ENCODE data around the gene CBX7.
"Not testable (repeated sequence)": the region's sequence is repeated elsewhere in the genome, so short reads cannot be mapped to it uniquely, and the experiment has no call there.

The CBX7 gene

DNA sequence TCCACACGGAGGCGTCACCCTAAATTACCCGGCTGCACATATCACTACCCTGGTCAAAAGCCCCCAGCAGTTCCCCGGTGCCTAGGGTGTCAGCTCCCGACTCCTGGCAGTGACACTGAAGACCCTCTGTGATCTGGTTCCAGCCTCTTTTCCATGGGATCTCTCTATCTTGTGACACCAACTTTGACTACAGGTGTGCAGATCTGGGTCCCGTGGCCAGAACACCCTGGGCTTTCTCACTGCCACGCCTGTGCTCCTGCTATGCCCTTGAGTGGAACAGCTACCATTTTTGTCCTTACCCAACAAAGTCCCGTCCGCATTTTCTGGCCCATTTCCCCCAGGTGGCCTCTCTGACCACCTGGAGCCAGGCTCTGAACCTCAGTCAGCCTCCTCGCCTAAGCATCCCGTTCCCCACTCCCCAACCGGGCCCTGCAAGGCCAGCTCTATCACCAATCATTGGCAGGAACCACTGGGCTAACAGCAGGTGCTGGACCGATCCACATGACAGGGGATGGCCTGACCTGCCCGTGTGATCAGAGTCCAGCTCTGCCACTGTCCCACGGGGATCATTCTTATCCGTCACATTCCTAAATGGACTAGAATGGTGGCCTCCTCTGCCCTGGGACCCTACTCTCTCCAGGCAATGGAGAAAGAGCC, 20.7 kb upstream of the CBX7 start:
- H3K4me1 ChIP-seq (ENCODE audit: insufficient read depth, insufficient read length) = peaks cover 28% of the 10 kb centered on the region
- TF ChIP-seq ZNF274 (IDR thresholded peaks at IDR 0.05; ENCODE audit: low read depth, low read length) (no peak), YY1 (IDR thresholded peaks at IDR 0.05; ENCODE audit: insufficient read depth, insufficient read length) (no peak), SUZ12 (IDR thresholded peaks at IDR 0.05; ENCODE audit: extremely low read depth, insufficient read depth, insufficient read length) (no peak)
- H3K4me3 ChIP-seq (ENCODE audit: insufficient read length, low read depth) = no peak overlapping the region
- no peaks in the 10 kb centered on the region for H3K36me3 ChIP-seq (ENCODE audit: insufficient read depth, insufficient read length, low read length)
- no peaks in the 10 kb centered on the region for H3K9me3 ChIP-seq (ENCODE audit: insufficient read depth, low read length)
- H3K27me3 ChIP-seq (ENCODE audit: insufficient read depth, insufficient read length) = no peaks in the 10 kb centered on the region
- DNase-seq (ENCODE audit: low read depth, low spot score) = no peak
- no peak overlapping the region for H3K9ac ChIP-seq (ENCODE audit: insufficient read length, low read depth)

- H3K4me3 ChIP-seq (ENCODE audit: insufficient read length, low read depth); H3K36me3 ChIP-seq (ENCODE audit: insufficient read depth, insufficient read length, low read length); DNase-seq (ENCODE audit: low read depth, low spot score); H3K27me3 ChIP-seq (ENCODE audit: insufficient read depth, insufficient read length); H3K9ac ChIP-seq (ENCODE audit: insufficient read length, low read depth); H3K9me3 ChIP-seq (ENCODE audit: insufficient read depth, low read length): not testable (repeated sequence)
- peaks cover 28% of the 10 kb centered on the region for H3K4me1 ChIP-seq (ENCODE audit: insufficient read depth, insufficient read length)
These were observed 20.0 kb upstream of the CBX7 start for GRCh38 chr22:39172265-39173049.

- Histone ChIP-seq H3K4me1 (ENCODE audit: insufficient read depth, insufficient read length) (peaks cover 28% of the 10 kb centered on the region), H3K27me3 (ENCODE audit: insufficient read depth, insufficient read length) (no peaks in the 10 kb centered on the region), H3K36me3 (ENCODE audit: insufficient read depth, insufficient read length, low read length) (no peaks in the 10 kb centered on the region), H3K9ac (ENCODE audit: insufficient read length, low read depth) (no peak overlapping the region), H3K9me3 (ENCODE audit: insufficient read depth, low read length) (no peaks in the 10 kb centered on the region), H3K4me3 (ENCODE audit: insufficient read length, low read depth) (no peak overlapping the region)
- TF ChIP-seq ZNF274 (IDR thresholded peaks at IDR 0.05; ENCODE audit: low read depth, low read length) (no peak), YY1 (IDR thresholded peaks at IDR 0.05; ENCODE audit: insufficient read depth, insufficient read length) (no peak), SUZ12 (IDR thresholded peaks at IDR 0.05; ENCODE audit: extremely low read depth, insufficient read depth, insufficient read length) (no peak)
- no peak for DNase-seq (ENCODE audit: low read depth, low spot score)
These were observed 19.3 kb upstream of the CBX7 start for GRCh38 chr22:39171623-39172264.

DNA sequence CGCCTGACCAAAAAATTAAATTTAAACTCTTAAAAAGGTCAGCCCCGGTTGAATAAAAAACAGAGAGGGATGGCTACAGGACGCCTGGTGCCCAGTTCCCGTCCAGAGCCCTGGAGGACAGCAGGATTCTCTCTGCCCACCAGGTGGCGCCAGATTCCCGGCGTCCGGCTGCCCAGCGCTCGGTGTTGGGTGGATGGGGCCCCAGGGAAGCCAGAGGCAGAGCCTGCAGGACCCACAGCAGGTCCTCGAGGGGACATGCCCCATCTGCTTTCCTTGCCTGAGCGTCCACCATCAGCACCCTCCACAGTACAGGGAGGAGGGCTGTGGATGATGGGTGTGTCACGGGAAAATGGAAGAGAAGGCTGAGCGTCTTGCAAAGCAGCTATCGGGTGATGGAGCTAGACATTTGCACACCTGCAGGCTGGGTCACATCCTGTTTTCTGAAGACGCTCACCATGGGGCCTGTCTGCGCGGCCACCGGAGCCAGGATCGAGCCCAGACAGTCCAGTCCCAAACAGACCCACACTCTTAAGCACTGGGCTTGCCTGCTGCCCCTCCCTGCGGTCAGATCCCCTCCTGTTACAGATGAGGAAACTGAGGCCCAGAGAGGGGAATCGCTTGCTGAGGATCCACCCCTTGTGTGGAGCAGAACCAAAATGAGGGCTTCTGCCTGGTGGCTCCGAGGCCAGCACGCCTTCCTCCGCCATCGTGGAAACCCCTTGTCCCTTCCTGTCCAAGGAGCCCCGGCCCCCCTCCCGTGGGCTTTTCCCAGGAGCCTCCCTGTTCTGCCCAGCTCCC, 18.5 kb upstream of the CBX7 start:
- Histone ChIP-seq H3K9me3 (ENCODE audit: insufficient read depth, low read length) (no peaks in the 10 kb centered on the region), H3K4me3 (ENCODE audit: insufficient read length, low read depth) (no peak overlapping the region), H3K9ac (ENCODE audit: insufficient read length, low read depth) (peak overlapping the region; percentile 51), H3K36me3 (ENCODE audit: insufficient read depth, insufficient read length, low read length) (no peaks in the 10 kb centered on the region), H3K27me3 (ENCODE audit: insufficient read depth, insufficient read length) (no peaks in the 10 kb centered on the region), H3K4me1 (ENCODE audit: insufficient read depth, insufficient read length) (peaks cover 25% of the 10 kb centered on the region)
- peak; percentile 54 for DNase-seq (ENCODE audit: low read depth, low spot score)
- TF ChIP-seq YY1 (IDR thresholded peaks at IDR 0.05; ENCODE audit: insufficient read depth, insufficient read length) = no peak
- TF ChIP-seq ZNF274 (IDR thresholded peaks at IDR 0.05; ENCODE audit: low read depth, low read length) = no peak
- TF ChIP-seq SUZ12 (IDR thresholded peaks at IDR 0.05; ENCODE audit: extremely low read depth, insufficient read depth, insufficient read length) = no peak

GRCh38 chr22:39169797-39170466, 17.5 kb upstream of the CBX7 start:
- H3K36me3 ChIP-seq (ENCODE audit: insufficient read depth, insufficient read length, low read length) = no peaks in the 10 kb centered on the region
- DNase-seq (ENCODE audit: low read depth, low spot score) = no peak
- no peaks in the 10 kb centered on the region for H3K9me3 ChIP-seq (ENCODE audit: insufficient read depth, low read length)
- TF ChIP-seq YY1 (IDR thresholded peaks at IDR 0.05; ENCODE audit: insufficient read depth, insufficient read length) (no peak), SUZ12 (IDR thresholded peaks at IDR 0.05; ENCODE audit: extremely low read depth, insufficient read depth, insufficient read length) (no peak), ZNF274 (IDR thresholded peaks at IDR 0.05; ENCODE audit: low read depth, low read length) (no peak)
- no peak overlapping the region for H3K9ac ChIP-seq (ENCODE audit: insufficient read length, low read depth)
- no peaks in the 10 kb centered on the region for H3K27me3 ChIP-seq (ENCODE audit: insufficient read depth, insufficient read length)
- H3K4me1 ChIP-seq (ENCODE audit: insufficient read depth, insufficient read length) = peaks cover 16% of the 10 kb centered on the region
- H3K4me3 ChIP-seq (ENCODE audit: insufficient read length, low read depth) = no peak overlapping the region

DNA sequence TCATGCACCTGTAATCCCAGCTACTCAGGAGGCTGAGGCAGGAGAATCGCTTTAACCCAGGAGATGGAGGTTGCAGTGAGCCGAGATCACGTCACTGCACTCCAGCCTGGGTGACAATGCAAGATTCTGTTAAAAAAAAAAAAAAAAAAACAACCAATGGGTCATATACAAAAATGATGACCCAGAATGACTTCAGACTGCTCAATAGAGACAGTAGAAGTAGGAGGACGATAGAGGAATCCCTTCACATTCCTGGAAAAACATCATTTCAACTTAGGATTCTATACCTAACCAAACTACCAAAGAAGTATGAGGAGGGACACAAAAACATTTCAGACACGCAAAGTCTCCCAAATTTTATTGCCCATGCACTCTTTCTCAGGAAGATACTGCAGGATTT, 14.1 kb upstream of the CBX7 start:
- Histone ChIP-seq H3K4me3 (ENCODE audit: insufficient read length, low read depth) (no peak overlapping the region), H3K4me1 (ENCODE audit: insufficient read depth, insufficient read length) (peaks cover 7% of the 10 kb centered on the region), H3K36me3 (ENCODE audit: insufficient read depth, insufficient read length, low read length) (no peaks in the 10 kb centered on the region), H3K9ac (ENCODE audit: insufficient read length, low read depth) (no peak overlapping the region), H3K9me3 (ENCODE audit: insufficient read depth, low read length) (no peaks in the 10 kb centered on the region), H3K27me3 (ENCODE audit: insufficient read depth, insufficient read length) (no peaks in the 10 kb centered on the region)
- no peak for TF ChIP-seq YY1 (IDR thresholded peaks at IDR 0.05; ENCODE audit: insufficient read depth, insufficient read length)
- no peak for TF ChIP-seq SUZ12 (IDR thresholded peaks at IDR 0.05; ENCODE audit: extremely low read depth, insufficient read depth, insufficient read length)
- no peak for TF ChIP-seq ZNF274 (IDR thresholded peaks at IDR 0.05; ENCODE audit: low read depth, low read length)
- DNase-seq (ENCODE audit: low read depth, low spot score) = no peak

DNA sequence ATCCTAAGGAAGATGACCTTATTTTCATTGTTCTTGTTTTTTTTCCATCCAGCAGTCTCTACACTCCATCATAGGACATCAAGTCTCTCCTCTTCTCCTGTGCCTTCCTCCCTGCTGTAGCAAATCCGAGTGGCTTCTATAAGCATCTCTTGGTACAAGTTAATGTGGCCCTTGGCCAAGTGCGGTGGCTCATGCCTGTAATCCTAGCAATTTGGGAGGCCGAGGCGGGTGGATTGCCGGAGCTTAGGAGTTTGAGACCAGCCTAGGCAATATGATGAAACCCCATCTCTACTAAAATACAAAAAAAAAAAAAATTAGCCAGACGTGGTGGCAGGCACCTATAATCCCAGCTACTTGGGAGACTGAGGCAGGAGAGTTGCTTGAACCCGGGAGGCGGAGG, 3.6 kb upstream of the CBX7 start:
- H3K36me3 ChIP-seq (ENCODE audit: insufficient read depth, insufficient read length, low read length); H3K4me1 ChIP-seq (ENCODE audit: insufficient read depth, insufficient read length); H3K9me3 ChIP-seq (ENCODE audit: insufficient read depth, low read length); H3K9ac ChIP-seq (ENCODE audit: insufficient read length, low read depth); H3K4me3 ChIP-seq (ENCODE audit: insufficient read length, low read depth); DNase-seq (ENCODE audit: low read depth, low spot score): not testable (repeated sequence)
- peaks cover 28% of the 10 kb centered on the region for H3K27me3 ChIP-seq (ENCODE audit: insufficient read depth, insufficient read length)
